Measurements from ENCODE around the gene LMX1B. TPM values are rescaled to one million over a fixed set of nuclear protein-coding genes. Genes with fewer than 3 reads are reported as not detected.

Gene LMX1B
- total RNA-seq, 1 experiment from 2014 or later = not detected

DNA sequence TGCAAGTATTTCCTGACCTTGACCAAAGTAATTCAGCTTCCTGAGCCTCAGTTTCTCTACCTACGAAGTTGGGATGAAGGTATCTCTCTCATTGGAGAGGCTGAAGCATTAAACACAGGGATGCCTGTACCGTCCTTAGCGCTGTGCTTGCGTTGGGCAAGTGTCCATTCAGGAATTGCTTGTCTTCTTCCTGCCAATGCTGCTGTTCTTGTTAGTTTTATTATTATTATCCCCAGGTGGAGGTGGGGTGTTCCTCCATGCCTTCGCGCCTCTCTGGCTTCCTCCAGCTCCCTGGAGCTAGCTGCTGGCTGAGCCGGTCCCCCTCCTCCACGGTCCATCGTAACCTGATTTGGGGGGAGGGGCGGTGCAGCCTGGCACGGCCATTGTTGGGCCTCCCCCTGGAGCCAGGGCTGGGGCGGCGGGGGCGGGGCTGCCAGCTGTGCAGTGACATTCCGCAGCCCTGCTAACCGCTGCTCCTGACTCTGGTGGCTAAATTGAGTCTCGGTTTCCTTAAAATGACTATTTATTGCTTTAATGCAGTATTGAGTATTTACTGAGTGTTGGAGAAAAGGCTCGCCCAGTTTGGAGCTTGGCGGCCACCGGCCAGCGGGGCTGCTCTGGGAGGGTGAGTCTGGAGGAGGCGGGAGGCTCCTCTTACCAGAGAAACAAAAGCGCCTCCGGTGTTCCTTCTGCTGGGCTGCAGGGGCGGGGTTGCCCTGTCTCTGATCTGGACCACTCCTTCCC is 51.3 kb downstream of the LMX1B start:
- no TSS peak for BruUV-seq (replicated peaks)
- DNase-seq (ENCODE audit: low spot score) = no peak
- intact Hi-C loops (cut with micrococcal nuclease; ENCODE audit: unreplicated experiment) = no loop called here
- H3K9me3 ChIP-seq (ENCODE audit: low read depth, low read length, poor library complexity, severe bottlenecking) = no peaks in the 10 kb centered on the region
- no peak overlapping the region for H3K27ac ChIP-seq (ENCODE audit: low read depth, low read length, poor library complexity, severe bottlenecking)
- H3K4me1 ChIP-seq (ENCODE audit: insufficient read depth, low read length, poor library complexity, severe bottlenecking) = peaks cover 4% of the 10 kb centered on the region
- no peak overlapping the region for H3K4me3 ChIP-seq (ENCODE audit: low read depth, low read length, poor library complexity, severe bottlenecking)
- no peak for TF ChIP-seq EZH2 (IDR thresholded peaks at IDR 0.05; ENCODE audit: borderline replicate concordance, low read depth, low read length, poor library complexity, severe bottlenecking)
- TF ChIP-seq, protein P1, sequence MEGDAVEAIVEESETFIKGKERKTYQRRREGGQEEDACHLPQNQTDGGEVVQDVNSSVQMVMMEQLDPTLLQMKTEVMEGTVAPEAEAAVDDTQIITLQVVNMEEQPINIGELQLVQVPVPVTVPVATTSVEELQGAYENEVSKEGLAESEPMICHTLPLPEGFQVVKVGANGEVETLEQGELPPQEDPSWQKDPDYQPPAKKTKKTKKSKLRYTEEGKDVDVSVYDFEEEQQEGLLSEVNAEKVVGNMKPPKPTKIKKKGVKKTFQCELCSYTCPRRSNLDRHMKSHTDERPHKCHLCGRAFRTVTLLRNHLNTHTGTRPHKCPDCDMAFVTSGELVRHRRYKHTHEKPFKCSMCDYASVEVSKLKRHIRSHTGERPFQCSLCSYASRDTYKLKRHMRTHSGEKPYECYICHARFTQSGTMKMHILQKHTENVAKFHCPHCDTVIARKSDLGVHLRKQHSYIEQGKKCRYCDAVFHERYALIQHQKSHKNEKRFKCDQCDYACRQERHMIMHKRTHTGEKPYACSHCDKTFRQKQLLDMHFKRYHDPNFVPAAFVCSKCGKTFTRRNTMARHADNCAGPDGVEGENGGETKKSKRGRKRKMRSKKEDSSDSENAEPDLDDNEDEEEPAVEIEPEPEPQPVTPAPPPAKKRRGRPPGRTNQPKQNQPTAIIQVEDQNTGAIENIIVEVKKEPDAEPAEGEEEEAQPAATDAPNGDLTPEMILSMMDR (conservative IDR thresholded peaks at IDR 0.05; ENCODE audit: low read depth, low read length) = no peak
- POLR2A ChIA-PET (ENCODE audit: low non-redundant PET) = no interaction called here
- peaks cover 12% of the 10 kb centered on the region for H3K27me3 ChIP-seq (replicated peaks; ENCODE audit: insufficient read depth, low read depth, low read length, poor library complexity)
- CTCF ChIA-PET = no interaction called here
- no peaks in the 10 kb centered on the region for H3K36me3 ChIP-seq (ENCODE audit: insufficient read depth, low read length, poor library complexity, severe bottlenecking)

DNA sequence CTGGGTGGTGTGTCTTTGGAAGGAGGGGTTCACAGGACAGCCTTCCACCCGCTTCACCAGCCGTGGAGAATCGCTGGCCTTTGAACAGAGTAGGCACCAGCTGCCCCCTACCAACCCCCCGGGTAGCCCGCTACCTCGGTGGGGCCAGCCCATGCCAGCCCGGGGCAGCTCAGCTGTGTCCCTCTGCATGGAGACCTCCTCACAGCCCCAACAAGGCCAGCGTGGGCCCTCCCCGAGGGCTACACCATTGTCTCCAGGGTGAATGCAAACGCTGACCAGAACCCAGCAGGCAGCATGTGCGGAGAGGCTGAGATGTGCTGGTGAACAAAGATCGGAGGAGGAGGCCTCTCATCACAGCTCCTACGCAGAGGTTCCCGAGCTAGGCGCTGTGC is 51.9 kb downstream of the LMX1B start:
- H3K4me3 ChIP-seq (ENCODE audit: low read depth, low read length, poor library complexity, severe bottlenecking) = no peak overlapping the region
- H3K27ac ChIP-seq (ENCODE audit: low read depth, low read length, poor library complexity, severe bottlenecking) = no peak overlapping the region
- no peaks in the 10 kb centered on the region for H3K9me3 ChIP-seq (ENCODE audit: low read depth, low read length, poor library complexity, severe bottlenecking)
- ChIA-PET CTCF (no interaction called here), POLR2A (ENCODE audit: low non-redundant PET) (no interaction called here)
- no peaks in the 10 kb centered on the region for H3K36me3 ChIP-seq (ENCODE audit: insufficient read depth, low read length, poor library complexity, severe bottlenecking)
- H3K27me3 ChIP-seq (replicated peaks; ENCODE audit: insufficient read depth, low read depth, low read length, poor library complexity) = peaks cover 17% of the 10 kb centered on the region
- TF ChIP-seq, protein P1 (conservative IDR thresholded peaks at IDR 0.05; ENCODE audit: low read depth, low read length) = no peak
- no peak for TF ChIP-seq EZH2 (IDR thresholded peaks at IDR 0.05; ENCODE audit: borderline replicate concordance, low read depth, low read length, poor library complexity, severe bottlenecking)
- H3K4me1 ChIP-seq (ENCODE audit: insufficient read depth, low read length, poor library complexity, severe bottlenecking) = peaks cover 4% of the 10 kb centered on the region
- BruUV-seq (replicated peaks) = no TSS peak
- intact Hi-C loops (cut with micrococcal nuclease; ENCODE audit: unreplicated experiment) = no loop called here
- DNase-seq (ENCODE audit: low spot score) = no peak

DNA sequence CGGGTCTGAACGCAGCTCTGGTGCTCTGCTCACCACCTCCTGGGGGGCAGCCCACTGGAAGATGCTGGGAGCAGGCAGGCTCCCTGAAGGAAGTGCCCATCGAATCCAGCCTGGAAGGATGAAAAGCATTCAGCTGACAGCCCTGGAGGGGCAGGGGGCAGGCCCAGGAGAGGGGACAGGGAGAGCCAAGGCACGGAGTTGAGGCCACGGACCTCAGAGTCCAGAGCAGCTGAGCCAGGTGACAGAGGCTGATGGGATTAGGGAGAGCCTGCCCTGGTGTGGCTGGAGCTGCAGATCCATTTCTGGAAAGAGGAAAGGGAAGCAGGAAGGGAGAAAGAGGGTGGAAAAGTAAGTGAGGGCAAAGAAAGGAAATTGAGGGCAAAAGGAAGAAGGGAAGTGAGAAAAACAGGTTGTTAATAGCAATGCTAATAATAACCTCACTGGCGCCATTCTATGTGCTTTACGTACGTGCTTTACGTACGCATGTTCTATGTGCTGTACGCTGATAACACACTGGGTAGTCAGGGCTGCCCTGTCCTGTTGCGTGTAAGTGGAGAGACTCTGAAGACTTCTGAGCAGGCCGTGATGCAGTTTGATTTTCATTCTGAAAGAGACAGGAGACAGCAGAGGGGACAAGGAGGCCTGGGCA is 52.6 kb downstream of the LMX1B start:
- BruUV-seq (replicated peaks) = no TSS peak
- H3K4me3 ChIP-seq (ENCODE audit: low read depth, low read length, poor library complexity, severe bottlenecking) = no peak overlapping the region
- no peaks in the 10 kb centered on the region for H3K36me3 ChIP-seq (ENCODE audit: insufficient read depth, low read length, poor library complexity, severe bottlenecking)
- H3K27ac ChIP-seq (ENCODE audit: low read depth, low read length, poor library complexity, severe bottlenecking) = no peak overlapping the region
- intact Hi-C loops (cut with micrococcal nuclease; ENCODE audit: unreplicated experiment) = no loop called here
- ChIA-PET POLR2A (ENCODE audit: low non-redundant PET) (no interaction called here), CTCF (no interaction called here)
- TF ChIP-seq EZH2 (IDR thresholded peaks at IDR 0.05; ENCODE audit: borderline replicate concordance, low read depth, low read length, poor library complexity, severe bottlenecking) = no peak
- TF ChIP-seq, protein P1 (conservative IDR thresholded peaks at IDR 0.05; ENCODE audit: low read depth, low read length) = no peak
- H3K4me1 ChIP-seq (ENCODE audit: insufficient read depth, low read length, poor library complexity, severe bottlenecking) = peaks cover 7% of the 10 kb centered on the region
- H3K9me3 ChIP-seq (ENCODE audit: low read depth, low read length, poor library complexity, severe bottlenecking) = no peaks in the 10 kb centered on the region
- DNase-seq (ENCODE audit: low spot score) = no peak
- H3K27me3 ChIP-seq (replicated peaks; ENCODE audit: insufficient read depth, low read depth, low read length, poor library complexity) = peaks cover 24% of the 10 kb centered on the region
